Peyer's patch (tissue), 4 donors: ENCODE measurements around the gene PRXL2C.

Experiments used
- CTCF ChIP-seq, 6 experiments: fragments of 450-650 bp in 4 of 6; fragments of 200-600 bp in 2 of 6; sonication (generic) in 1 of 6; IDR thresholded peaks; one replicate each; pipeline ENCODE4 v1.5.1; 2017 to 2019; ENCODE audit warnings: antibody characterized with exemption in 6 of 6, mild to moderate bottlenecking in 3 of 6, moderate library complexity in 1 of 6
- POLR2A ChIP-seq, 2 donors: fragments of 450-650 bp; IDR thresholded peaks; one replicate each; pipeline ENCODE4 v1.5.1; 2017; ENCODE audit warnings: antibody characterized with exemption in 2 of 2, mild to moderate bottlenecking in 2 of 2, moderate library complexity in 2 of 2

- TF ChIP-seq CTCF (IDR thresholded peaks at IDR 0.05) (no peak), POLR2A (IDR thresholded peaks at IDR 0.05) (no peak)
Measured at GRCh38 chr9:96620181-96620514, 35.0 kb downstream of the PRXL2C start.
